ENCODE measurements around the gene GFRA4.
"Not testable (repeated sequence)": the region's sequence is repeated elsewhere in the genome, so short reads cannot be mapped to it uniquely, and the experiment has no call there.

Gene GFRA4

DNA sequence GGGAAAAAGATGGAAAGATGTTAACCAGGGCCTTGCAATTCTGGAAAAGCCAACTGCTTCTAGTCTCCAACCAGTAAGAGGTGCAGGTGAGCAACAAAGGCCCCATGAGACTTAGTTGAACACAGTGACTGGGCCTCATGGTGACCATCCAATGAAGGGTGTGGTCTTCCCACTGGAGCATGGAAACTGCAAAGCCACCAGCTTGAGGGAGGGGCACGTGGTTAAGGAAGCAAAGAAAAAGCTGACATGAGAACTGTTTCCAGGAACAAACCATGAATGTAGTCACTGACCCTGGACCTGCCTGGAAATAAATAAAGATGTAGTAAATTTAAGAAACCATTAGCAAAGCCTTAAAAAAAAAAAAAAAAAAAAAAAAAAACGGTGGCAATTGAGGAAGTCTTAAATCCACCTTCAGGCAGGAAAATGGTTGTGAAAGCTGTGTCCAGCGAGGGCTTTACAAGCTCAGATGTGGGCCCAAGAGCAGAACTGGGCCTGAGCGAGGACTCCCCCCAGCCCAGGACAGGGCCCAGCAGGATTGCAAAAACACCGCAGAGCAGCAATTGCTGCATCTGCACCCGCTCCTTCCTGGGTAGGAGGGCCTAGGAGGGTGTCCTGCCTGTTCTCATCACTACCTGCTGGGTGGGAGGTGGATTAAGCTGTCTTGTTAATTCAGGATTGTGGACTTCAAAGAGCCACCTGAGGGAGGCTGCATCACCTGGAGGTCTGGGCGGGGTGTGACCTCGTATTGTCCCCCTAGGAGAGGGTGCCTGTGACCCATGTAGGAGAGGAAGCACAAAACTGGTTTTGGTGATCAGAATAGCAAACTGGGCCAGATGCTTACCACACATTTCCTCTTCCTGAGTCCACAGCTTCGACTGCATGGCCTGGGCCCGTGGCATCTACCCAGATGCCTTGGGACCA, 10.3 kb downstream of the GFRA4 start:
- no peak for DNase-seq

DNA sequence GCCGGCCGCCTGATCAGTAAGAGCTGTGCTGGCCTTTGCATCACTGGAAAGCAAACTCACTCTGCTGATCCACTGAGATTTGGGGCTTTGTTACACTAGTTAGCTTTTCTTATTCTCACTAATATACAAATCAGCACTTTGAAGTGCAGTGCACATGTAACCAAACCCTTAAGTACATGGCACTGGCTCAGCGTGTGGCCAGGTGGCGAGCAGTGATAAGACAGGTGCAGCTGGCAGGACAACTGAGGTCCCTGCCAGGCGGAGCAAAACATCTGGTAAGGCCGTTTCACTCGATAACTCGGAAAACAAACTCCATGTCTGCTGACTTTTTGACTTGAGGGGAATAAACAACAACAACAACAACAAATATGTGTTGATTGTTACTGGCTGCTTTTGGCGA, 11.0 kb downstream of the GFRA4 start:
- no peak for DNase-seq

DNA sequence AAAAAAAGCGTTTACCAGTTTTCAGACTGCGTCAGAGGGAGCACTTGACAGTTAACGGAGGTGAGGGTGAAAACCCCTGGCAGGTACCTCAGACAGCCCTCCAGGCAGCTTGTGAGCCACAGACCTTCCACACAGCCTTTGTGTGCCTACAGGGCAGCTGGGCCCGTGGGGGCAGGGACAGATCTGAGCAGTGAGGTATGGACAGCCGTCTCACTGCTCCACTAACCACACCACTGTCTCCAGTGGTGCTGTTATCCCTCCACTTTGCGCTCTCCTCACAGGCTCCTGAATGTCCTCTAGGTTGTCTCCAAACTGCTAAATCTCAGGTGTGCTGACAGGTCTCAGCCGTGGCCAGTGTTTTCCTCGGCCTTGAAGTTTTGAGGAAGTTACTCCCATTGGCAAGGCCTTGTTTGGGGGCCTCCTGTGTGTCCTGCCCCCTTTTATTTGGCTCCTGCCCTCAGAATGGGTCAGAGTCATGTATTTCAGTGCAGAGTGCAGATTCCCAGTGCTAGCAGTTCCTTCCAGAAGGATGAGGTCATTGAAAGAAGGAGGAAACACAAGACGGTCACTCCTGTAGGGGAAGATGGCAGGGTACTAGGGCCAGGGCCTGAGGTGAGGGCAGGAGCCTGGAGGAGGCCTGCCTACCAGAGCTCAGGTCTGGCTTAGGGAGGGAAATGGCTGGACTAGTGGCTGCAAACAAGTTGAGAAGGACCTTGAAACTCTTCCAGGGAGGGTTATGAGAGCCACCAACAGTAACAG, 11.8 kb downstream of the GFRA4 start:
- no peak for DNase-seq

GRCh38 chr20:3648951-3649350, 14.2 kb downstream of the GFRA4 start:
- DNase-seq = no peak

- no peak for DNase-seq
Observed at GRCh38 chr20:3647473-3647872, 15.7 kb downstream of the GFRA4 start.

DNA sequence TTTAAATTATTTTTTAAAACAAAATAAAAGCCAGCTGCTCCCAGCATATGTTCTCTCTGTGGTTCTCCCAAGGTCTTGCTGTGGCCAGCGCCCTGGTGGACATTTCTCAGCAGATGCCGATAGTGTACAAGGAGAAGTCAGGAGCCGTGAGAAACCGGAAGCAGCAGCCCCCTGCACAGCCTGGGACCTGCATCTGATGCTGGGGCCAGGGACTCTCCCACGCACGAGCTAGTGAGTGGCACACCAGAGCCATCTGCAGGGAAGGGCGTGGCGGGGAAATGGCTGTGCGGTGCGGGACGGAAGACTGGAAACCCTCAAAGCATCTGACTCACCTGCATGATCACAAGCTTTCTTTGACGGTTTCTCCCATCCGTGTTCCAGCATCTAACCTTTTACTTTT, 16.5 kb downstream of the GFRA4 start:
- DNase-seq = no peak

GRCh38 chr20:3646067-3646440, 17.1 kb downstream of the GFRA4 start:
- DNase-seq = no peak

- no peak for DNase-seq
Observed at GRCh38 chr20:3645309-3646066, 17.7 kb downstream of the GFRA4 start.

DNA sequence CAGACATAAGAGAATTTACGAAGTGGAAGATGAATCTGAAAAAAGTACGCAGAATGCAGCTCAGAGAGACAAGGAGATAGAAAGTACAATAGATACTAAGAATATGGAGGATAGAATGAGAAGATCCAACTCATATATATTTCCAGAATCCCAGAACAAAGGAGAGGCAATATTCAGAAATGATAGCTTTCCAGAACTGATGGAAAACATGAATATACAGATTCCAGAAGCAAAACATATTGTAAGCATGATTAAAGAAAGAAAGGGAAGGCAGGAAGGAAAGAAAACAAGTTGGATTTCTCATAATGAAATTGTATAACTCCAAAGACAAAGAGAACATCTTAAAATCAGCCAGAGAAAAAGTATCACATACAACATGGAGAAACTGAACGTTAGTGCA, 22.9 kb downstream of the GFRA4 start:
- no peak for DNase-seq

- no peak for DNase-seq
Observed at GRCh38 chr20:3635346-3635745, 27.9 kb downstream of the GFRA4 start.

DNA sequence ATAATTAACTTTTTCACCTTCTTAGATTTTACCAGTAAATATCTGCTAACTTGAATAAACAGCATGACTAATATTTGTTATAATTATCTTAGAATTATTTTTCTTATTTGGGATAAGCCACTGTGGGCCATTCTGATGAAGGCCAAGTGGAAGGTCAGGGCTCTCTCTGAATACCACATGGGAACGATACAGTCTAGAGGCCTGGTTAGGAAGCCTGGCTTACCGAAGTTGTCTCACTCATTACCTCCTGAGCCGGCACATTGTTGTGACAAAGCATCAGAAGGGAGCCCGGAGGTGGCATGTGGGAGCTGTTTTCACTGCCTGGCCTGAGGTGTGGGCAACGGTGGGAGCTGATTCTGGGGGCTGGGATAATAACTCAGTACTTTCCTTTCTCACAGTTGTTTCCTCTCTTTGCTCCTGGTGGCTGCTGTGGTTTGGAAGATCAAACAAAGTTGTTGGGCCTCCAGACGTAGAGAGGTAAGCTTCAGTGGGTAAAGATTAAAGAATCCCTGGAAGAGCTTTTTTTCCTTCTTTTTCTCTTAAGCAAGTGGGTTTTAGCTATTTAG, 29.2 kb downstream of the GFRA4 start:
- no peak for DNase-seq

GRCh38 chr20:3632311-3633004, 30.7 kb downstream of the GFRA4 start:
- DNase-seq = no peak

- DNase-seq = no peak
Observed at GRCh38 chr20:3631534-3631933, 31.7 kb downstream of the GFRA4 start.

- no peak for DNase-seq
Observed at GRCh38 chr20:3630429-3630828, 32.8 kb downstream of the GFRA4 start.

DNA sequence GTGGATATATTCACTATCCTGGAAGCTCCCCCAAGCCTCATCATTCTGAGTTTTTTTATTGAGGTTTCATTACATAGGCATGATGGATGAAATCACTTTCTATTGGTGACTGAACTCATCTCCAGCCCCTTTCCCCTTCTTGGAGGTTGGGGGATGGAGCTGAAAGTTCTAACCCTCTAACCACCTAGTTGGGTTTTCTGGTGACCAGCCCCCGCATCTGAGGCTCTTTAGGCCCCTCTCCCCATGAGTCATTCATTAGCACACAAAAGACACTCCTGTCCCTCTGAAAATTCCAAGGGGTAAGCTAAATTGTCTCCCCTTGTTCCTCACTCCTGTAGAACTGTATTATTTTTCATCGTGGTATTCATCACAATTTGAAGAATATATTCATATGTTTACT, 33.3 kb downstream of the GFRA4 start:
- DNase-seq = no peak

GRCh38 chr20:3628502-3629314, 34.5 kb downstream of the GFRA4 start:
- no peak for DNase-seq

DNA sequence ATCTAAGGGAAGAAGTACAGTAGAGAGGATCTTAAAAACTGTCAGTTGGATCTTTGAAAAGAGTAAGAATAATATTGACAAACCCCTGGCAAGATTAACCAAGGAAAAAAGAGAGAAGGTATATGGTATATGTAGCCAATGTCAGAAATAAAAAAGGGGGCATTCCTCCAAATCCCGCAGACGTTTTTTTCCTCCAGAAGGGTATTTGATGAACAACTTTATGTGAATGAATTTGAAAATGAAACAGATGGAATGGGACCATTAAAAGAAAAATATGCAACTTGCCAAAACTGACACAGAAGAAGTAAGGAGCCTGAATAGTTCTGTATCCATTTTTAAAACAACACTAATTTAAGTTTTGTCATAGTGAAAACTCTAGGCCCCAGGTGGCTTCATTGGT, 35.7 kb downstream of the GFRA4 start:
- no peak for DNase-seq

GRCh38 chr20:3622406-3622805, 40.8 kb downstream of the GFRA4 start:
- DNase-seq = no peak

DNA sequence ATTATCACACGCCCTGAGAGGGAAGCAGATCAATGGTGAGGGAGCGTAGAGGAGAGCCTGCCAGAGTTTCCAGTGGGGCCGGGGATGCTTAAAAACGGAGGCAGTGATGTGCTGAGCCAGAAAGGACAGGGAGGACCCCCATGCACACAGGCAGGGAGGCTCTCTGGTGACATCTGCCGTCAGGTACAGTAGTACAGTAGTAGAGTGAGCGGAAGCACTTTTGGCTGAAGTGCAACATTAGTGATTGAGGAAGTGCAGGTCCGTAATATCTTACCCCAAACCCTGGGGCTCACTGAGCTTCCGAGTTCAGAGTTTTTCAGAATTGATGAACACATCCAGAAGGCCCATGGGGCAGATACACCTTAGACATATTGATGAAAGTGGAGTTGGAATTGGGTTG, 42.1 kb downstream of the GFRA4 start:
- no peak for DNase-seq

- no peak for DNase-seq
Observed at GRCh38 chr20:3616250-3616649, 46.9 kb downstream of the GFRA4 start.

DNA sequence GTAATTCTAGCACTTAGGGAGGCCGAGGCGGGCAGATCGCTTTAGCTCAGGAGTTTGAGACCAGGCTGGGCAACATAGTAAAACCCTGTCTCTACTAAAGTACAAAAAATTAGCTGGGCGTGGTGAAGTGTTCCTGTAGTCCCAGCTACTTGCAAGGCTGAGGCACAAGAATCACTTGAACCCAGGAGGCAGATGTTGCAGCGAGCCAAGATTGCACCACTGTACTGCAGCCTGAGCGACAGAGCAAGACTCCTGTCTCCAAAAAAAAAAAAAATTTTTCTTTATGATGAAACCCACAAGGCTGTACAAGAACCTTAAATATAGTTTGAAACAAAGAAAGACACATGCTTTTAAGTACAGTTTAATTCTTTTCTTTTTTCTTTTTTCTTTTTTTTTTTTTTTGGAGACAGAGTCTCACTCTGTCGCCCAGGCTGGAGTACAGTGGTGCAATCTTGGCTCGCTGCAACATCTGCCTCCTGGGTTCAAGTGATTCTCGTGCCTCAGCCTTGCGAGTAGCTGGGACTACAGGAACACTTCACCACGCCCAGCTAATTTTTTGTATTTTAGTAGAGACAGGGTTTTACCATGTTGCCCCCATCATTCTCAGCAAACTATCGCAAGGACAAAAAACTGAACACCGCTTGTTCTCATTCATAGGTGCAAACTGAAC, 47.9 kb downstream of the GFRA4 start:
- not testable (repeated sequence) for DNase-seq

Data from CD4-positive, alpha-beta T cell treated with Interleukin-4 for 1 hour (primary cell).